ENCODE results near the gene TSPAN18. TPM values are rescaled to one million over a fixed set of nuclear protein-coding genes. Genes with fewer than 3 reads are reported as not detected.

Gene TSPAN18
- total RNA-seq, 2 experiments from 2014 or later, result not detected

DNA sequence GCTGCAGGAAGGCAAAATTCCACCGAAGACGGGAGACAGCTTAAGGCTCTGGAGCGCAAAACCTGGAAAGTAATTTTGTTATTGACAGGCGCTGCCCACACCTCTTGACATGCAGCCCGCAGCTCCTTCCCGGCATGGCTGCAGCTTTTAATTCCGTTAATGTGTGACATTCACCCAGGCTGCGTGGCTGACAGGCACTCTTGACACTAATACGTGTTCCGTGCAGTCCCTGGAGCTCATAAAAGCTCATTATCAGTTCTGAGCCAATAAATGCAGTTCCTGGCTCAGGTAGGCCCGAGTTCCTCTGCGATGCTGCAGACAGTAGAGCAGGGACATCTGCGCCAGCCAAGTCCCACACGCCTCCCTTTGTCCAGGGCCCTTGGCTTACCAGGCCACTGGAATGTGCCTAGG is 34.8 kb downstream of the TSPAN18 start:
- H3K27ac ChIP-seq (ENCODE audit: low read depth, low read length, poor library complexity, severe bottlenecking), result no peak overlapping the region
- POLR2A ChIA-PET, result no interaction called here
- no TSS peak for BruUV-seq (replicated peaks)

DNA sequence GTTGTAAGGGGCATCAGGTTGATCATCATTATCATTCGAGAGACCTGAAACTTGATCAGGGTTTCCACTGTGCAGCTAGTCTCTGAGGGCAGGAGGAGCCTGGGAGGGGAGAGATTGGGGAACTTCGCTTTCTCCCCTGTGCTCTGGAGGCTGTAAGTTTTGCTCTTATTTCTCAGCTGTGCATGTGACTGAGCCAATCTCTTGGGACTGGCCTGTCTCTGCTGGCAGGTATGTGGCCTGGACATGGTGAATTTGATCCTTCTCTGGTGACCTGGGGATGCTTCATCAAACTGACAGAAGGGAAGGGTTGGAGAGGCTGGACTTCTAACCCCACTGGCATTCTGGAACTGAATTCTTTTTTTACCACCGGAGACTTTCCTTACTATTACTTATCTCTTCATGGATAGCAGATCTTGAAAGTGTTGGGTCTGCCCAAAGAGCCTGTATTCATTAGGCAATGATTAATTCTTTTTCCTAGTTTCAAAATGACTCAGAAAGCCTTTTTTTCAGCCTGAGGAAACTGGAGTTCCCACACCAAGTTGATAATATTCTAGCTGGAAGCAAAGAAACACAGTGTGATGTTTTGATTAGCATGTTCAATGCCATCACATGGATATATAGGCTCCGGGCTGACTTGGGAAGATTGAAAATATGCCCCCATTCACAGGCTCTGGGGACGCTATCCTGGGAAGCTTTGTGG is 36.5 kb downstream of the TSPAN18 start:
- Histone ChIP-seq H3K36me3 (ENCODE audit: insufficient read depth, low read length) (no peaks in the 10 kb centered on the region), H3K9me3 (ENCODE audit: low read length) (0 out of 2 replicates have a peak, but pooled peaks cover 4% of the 10 kb centered on the region), H3K4me1 (ENCODE audit: insufficient read depth, low read length, poor library complexity, severe bottlenecking) (no peaks in the 10 kb centered on the region), H3K27ac (ENCODE audit: low read depth, low read length, poor library complexity, severe bottlenecking) (no peak overlapping the region), H3K79me2 (ENCODE audit: insufficient read depth, low read depth, low read length) (no peaks in the 10 kb centered on the region), H4K20me1 (ENCODE audit: insufficient read depth, low read length) (no peaks in the 10 kb centered on the region), H2AFZ (ENCODE audit: low read length) (no peak overlapping the region), H3K9me2 (ENCODE audit: insufficient read depth, low read length) (no peaks in the 10 kb centered on the region), H3K4me2 (ENCODE audit: low read length) (no peak overlapping the region), H3K4me3 (ENCODE audit: low read depth, low read length, poor library complexity, severe bottlenecking) (no peak overlapping the region)
- ChIA-PET CTCF (ENCODE audit: unreplicated experiment) (no interaction called here), POLR2A (no interaction called here)
- TF ChIP-seq, protein P1, sequence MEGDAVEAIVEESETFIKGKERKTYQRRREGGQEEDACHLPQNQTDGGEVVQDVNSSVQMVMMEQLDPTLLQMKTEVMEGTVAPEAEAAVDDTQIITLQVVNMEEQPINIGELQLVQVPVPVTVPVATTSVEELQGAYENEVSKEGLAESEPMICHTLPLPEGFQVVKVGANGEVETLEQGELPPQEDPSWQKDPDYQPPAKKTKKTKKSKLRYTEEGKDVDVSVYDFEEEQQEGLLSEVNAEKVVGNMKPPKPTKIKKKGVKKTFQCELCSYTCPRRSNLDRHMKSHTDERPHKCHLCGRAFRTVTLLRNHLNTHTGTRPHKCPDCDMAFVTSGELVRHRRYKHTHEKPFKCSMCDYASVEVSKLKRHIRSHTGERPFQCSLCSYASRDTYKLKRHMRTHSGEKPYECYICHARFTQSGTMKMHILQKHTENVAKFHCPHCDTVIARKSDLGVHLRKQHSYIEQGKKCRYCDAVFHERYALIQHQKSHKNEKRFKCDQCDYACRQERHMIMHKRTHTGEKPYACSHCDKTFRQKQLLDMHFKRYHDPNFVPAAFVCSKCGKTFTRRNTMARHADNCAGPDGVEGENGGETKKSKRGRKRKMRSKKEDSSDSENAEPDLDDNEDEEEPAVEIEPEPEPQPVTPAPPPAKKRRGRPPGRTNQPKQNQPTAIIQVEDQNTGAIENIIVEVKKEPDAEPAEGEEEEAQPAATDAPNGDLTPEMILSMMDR (conservative IDR thresholded peaks at IDR 0.05; ENCODE audit: low read length), result no peak
- TF ChIP-seq EZH2phosphoT487 (IDR thresholded peaks at IDR 0.05; ENCODE audit: borderline replicate concordance, low read depth, low read length), result no peak
- BruUV-seq (replicated peaks), result no TSS peak
- no peak for DNase-seq (ENCODE audit: low spot score)
- intact Hi-C loops (cut with micrococcal nuclease; ENCODE audit: unreplicated experiment), result no loop called here

More for the DNA sequence above, 34.8 kb downstream of the TSPAN18 start:
- intact Hi-C loops (cut with micrococcal nuclease; ENCODE audit: unreplicated experiment), result no loop called here
- Histone ChIP-seq H3K36me3 (ENCODE audit: insufficient read depth, low read length) (no peaks in the 10 kb centered on the region), H3K4me2 (ENCODE audit: low read length) (no peak overlapping the region), H3K79me2 (ENCODE audit: insufficient read depth, low read depth, low read length) (no peaks in the 10 kb centered on the region), H3K9me2 (ENCODE audit: insufficient read depth, low read length) (no peaks in the 10 kb centered on the region), H3K9me3 (ENCODE audit: low read length) (0 out of 2 replicates have a peak, but pooled peaks cover 7% of the 10 kb centered on the region), H3K4me3 (ENCODE audit: low read depth, low read length, poor library complexity, severe bottlenecking) (no peak overlapping the region), H3K4me1 (ENCODE audit: insufficient read depth, low read length, poor library complexity, severe bottlenecking) (no peaks in the 10 kb centered on the region), H4K20me1 (ENCODE audit: insufficient read depth, low read length) (no peaks in the 10 kb centered on the region), H2AFZ (ENCODE audit: low read length) (no peak overlapping the region)
- DNase-seq (ENCODE audit: low spot score), result no peak
- CTCF ChIA-PET (ENCODE audit: unreplicated experiment), result no interaction called here
- TF ChIP-seq EZH2phosphoT487 (IDR thresholded peaks at IDR 0.05; ENCODE audit: borderline replicate concordance, low read depth, low read length), result no peak
- TF ChIP-seq, protein P1 (conservative IDR thresholded peaks at IDR 0.05; ENCODE audit: low read length), result no peak

DNA sequence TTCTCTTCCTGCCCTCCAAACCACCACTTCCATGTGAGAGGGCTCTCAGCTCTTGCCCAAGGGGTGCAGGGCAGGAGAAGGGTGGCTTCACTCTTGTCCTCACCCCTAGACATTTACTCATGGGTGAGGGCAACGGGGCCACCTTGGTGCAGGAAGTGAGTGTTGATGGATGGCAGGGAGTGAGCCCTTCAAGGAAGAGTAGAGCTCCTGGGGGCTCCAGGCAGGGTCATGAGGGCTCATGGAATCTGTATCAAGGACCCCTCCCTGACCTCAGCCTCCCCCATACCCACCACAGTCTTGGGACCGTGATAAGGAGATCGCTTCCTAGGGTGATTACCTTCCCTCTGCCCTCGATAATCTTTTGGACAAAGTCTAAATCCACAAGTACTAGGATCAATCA is 37.8 kb downstream of the TSPAN18 start:
- Histone ChIP-seq H4K20me1 (ENCODE audit: insufficient read depth, low read length) (no peaks in the 10 kb centered on the region), H3K4me2 (ENCODE audit: low read length) (no peak overlapping the region), H2AFZ (ENCODE audit: low read length) (no peak overlapping the region), H3K4me1 (ENCODE audit: insufficient read depth, low read length, poor library complexity, severe bottlenecking) (no peaks in the 10 kb centered on the region), H3K79me2 (ENCODE audit: insufficient read depth, low read depth, low read length) (no peaks in the 10 kb centered on the region), H3K9me3 (ENCODE audit: low read length) (no peaks in the 10 kb centered on the region), H3K9me2 (ENCODE audit: insufficient read depth, low read length) (no peaks in the 10 kb centered on the region), H3K36me3 (ENCODE audit: insufficient read depth, low read length) (no peaks in the 10 kb centered on the region), H3K27ac (ENCODE audit: low read depth, low read length, poor library complexity, severe bottlenecking) (no peak overlapping the region), H3K4me3 (ENCODE audit: low read depth, low read length, poor library complexity, severe bottlenecking) (no peak overlapping the region)
- intact Hi-C loops (cut with micrococcal nuclease; ENCODE audit: unreplicated experiment), result no loop called here
- ChIA-PET CTCF (ENCODE audit: unreplicated experiment) (no interaction called here), POLR2A (interaction anchor here (0.6 kb wide), 1 partner anchor 531 kb away, joined by 3 read pairs; no protein-coding TSS in a partner anchor)
- no peak for TF ChIP-seq EZH2phosphoT487 (IDR thresholded peaks at IDR 0.05; ENCODE audit: borderline replicate concordance, low read depth, low read length)
- TF ChIP-seq, protein P1 (conservative IDR thresholded peaks at IDR 0.05; ENCODE audit: low read length), result no peak
- no peak for DNase-seq (ENCODE audit: low spot score)
- no TSS peak for BruUV-seq (replicated peaks)
